Measurements from ENCODE around the gene AFDN.

AFDN gene

GRCh38 chr6:167977717-167978467 lies 151.2 kb downstream of the AFDN start:
- H3K4me3 ChIP-seq (ENCODE audit: low read depth, low read length) = no peak overlapping the region
- no peaks in the 10 kb centered on the region for H3K36me3 ChIP-seq (ENCODE audit: insufficient read depth, low read length)
- H3K79me2 ChIP-seq (ENCODE audit: control insufficient read depth, insufficient read depth, low read length, unreplicated experiment) = no peaks in the 10 kb centered on the region
- no peak overlapping the region for H2AFZ ChIP-seq (ENCODE audit: low read length, unreplicated experiment)
- H3K27ac ChIP-seq (ENCODE audit: low read depth, low read length) = no peak overlapping the region
- no peaks in the 10 kb centered on the region for H3K4me1 ChIP-seq (ENCODE audit: control insufficient read depth, insufficient read depth, low read length, unreplicated experiment)
- H3K27me3 ChIP-seq (ENCODE audit: insufficient read depth, low read length) = no peaks in the 10 kb centered on the region

GRCh38 chr6:167978607-167979006 lies 151.9 kb downstream of the AFDN start:
- no peaks in the 10 kb centered on the region for H3K4me1 ChIP-seq (ENCODE audit: control insufficient read depth, insufficient read depth, low read length, unreplicated experiment)
- H3K4me3 ChIP-seq (ENCODE audit: low read depth, low read length) = no peak overlapping the region
- H3K79me2 ChIP-seq (ENCODE audit: control insufficient read depth, insufficient read depth, low read length, unreplicated experiment) = no peaks in the 10 kb centered on the region
- no peak overlapping the region for H2AFZ ChIP-seq (ENCODE audit: low read length, unreplicated experiment)
- no peaks in the 10 kb centered on the region for H3K27me3 ChIP-seq (ENCODE audit: insufficient read depth, low read length)
- H3K27ac ChIP-seq (ENCODE audit: low read depth, low read length) = no peak overlapping the region
- no peaks in the 10 kb centered on the region for H3K36me3 ChIP-seq (ENCODE audit: insufficient read depth, low read length)

- no peak overlapping the region for H2AFZ ChIP-seq (ENCODE audit: low read length, unreplicated experiment)
- H3K27me3 ChIP-seq (ENCODE audit: insufficient read depth, low read length) = no peaks in the 10 kb centered on the region
- no peaks in the 10 kb centered on the region for H3K36me3 ChIP-seq (ENCODE audit: insufficient read depth, low read length)
Measured at GRCh38 chr6:167979436-167980139, 152.9 kb downstream of the AFDN start.

GRCh38 chr6:167980911-167981580 lies 154.3 kb downstream of the AFDN start:
- no peaks in the 10 kb centered on the region for H3K36me3 ChIP-seq (ENCODE audit: insufficient read depth, low read length)
- H3K4me1 ChIP-seq (ENCODE audit: control insufficient read depth, insufficient read depth, low read length, unreplicated experiment) = no peaks in the 10 kb centered on the region
- no peak overlapping the region for H3K27ac ChIP-seq (ENCODE audit: low read depth, low read length)
- no peak overlapping the region for H2AFZ ChIP-seq (ENCODE audit: low read length, unreplicated experiment)
- no peaks in the 10 kb centered on the region for H3K27me3 ChIP-seq (ENCODE audit: insufficient read depth, low read length)
- no peak overlapping the region for H3K4me3 ChIP-seq (ENCODE audit: low read depth, low read length)
- no peaks in the 10 kb centered on the region for H3K79me2 ChIP-seq (ENCODE audit: control insufficient read depth, insufficient read depth, low read length, unreplicated experiment)

More at GRCh38 chr6:167979436-167980139, 152.9 kb downstream of the AFDN start:
- Histone ChIP-seq H3K4me3 (ENCODE audit: low read depth, low read length) (no peak overlapping the region), H3K4me1 (ENCODE audit: control insufficient read depth, insufficient read depth, low read length, unreplicated experiment) (no peaks in the 10 kb centered on the region), H3K79me2 (ENCODE audit: control insufficient read depth, insufficient read depth, low read length, unreplicated experiment) (no peaks in the 10 kb centered on the region), H3K27ac (ENCODE audit: low read depth, low read length) (no peak overlapping the region)

- Histone ChIP-seq H3K4me1 (ENCODE audit: control insufficient read depth, insufficient read depth, low read length, unreplicated experiment) (no peaks in the 10 kb centered on the region), H3K4me3 (ENCODE audit: low read depth, low read length) (no peak overlapping the region), H3K79me2 (ENCODE audit: control insufficient read depth, insufficient read depth, low read length, unreplicated experiment) (no peaks in the 10 kb centered on the region), H3K27me3 (ENCODE audit: insufficient read depth, low read length) (no peaks in the 10 kb centered on the region), H3K27ac (ENCODE audit: low read depth, low read length) (no peak overlapping the region), H2AFZ (ENCODE audit: low read length, unreplicated experiment) (no peak overlapping the region), H3K36me3 (ENCODE audit: insufficient read depth, low read length) (no peaks in the 10 kb centered on the region)
Measured at GRCh38 chr6:167981916-167982462, 155.3 kb downstream of the AFDN start.

GRCh38 chr6:167984144-167984719 lies 157.5 kb downstream of the AFDN start:
- H3K27me3 ChIP-seq (ENCODE audit: insufficient read depth, low read length) = no peaks in the 10 kb centered on the region
- H3K27ac ChIP-seq (ENCODE audit: low read depth, low read length) = no peak overlapping the region
- no peak overlapping the region for H2AFZ ChIP-seq (ENCODE audit: low read length, unreplicated experiment)
- H3K4me3 ChIP-seq (ENCODE audit: low read depth, low read length) = no peak overlapping the region
- H3K79me2 ChIP-seq (ENCODE audit: control insufficient read depth, insufficient read depth, low read length, unreplicated experiment) = no peaks in the 10 kb centered on the region
- H3K4me1 ChIP-seq (ENCODE audit: control insufficient read depth, insufficient read depth, low read length, unreplicated experiment) = no peaks in the 10 kb centered on the region
- H3K36me3 ChIP-seq (ENCODE audit: insufficient read depth, low read length) = no peaks in the 10 kb centered on the region

- H3K36me3 ChIP-seq (ENCODE audit: insufficient read depth, low read length) = no peaks in the 10 kb centered on the region
- no peak overlapping the region for H2AFZ ChIP-seq (ENCODE audit: low read length, unreplicated experiment)
- H3K4me1 ChIP-seq (ENCODE audit: control insufficient read depth, insufficient read depth, low read length, unreplicated experiment) = no peaks in the 10 kb centered on the region
- no peak overlapping the region for H3K4me3 ChIP-seq (ENCODE audit: low read depth, low read length)
- no peaks in the 10 kb centered on the region for H3K27me3 ChIP-seq (ENCODE audit: insufficient read depth, low read length)
- H3K79me2 ChIP-seq (ENCODE audit: control insufficient read depth, insufficient read depth, low read length, unreplicated experiment) = no peaks in the 10 kb centered on the region
- H3K27ac ChIP-seq (ENCODE audit: low read depth, low read length) = no peak overlapping the region
Measured at GRCh38 chr6:167984876-167985604, 158.3 kb downstream of the AFDN start.

GRCh38 chr6:167985911-167986595 lies 159.3 kb downstream of the AFDN start:
- Histone ChIP-seq H2AFZ (ENCODE audit: low read length, unreplicated experiment) (no peak overlapping the region), H3K79me2 (ENCODE audit: control insufficient read depth, insufficient read depth, low read length, unreplicated experiment) (no peaks in the 10 kb centered on the region), H3K36me3 (ENCODE audit: insufficient read depth, low read length) (no peaks in the 10 kb centered on the region), H3K4me1 (ENCODE audit: control insufficient read depth, insufficient read depth, low read length, unreplicated experiment) (no peaks in the 10 kb centered on the region), H3K27me3 (ENCODE audit: insufficient read depth, low read length) (no peaks in the 10 kb centered on the region), H3K27ac (ENCODE audit: low read depth, low read length) (no peak overlapping the region), H3K4me3 (ENCODE audit: low read depth, low read length) (no peak overlapping the region)

GRCh38 chr6:167987396-167988153 lies 160.9 kb downstream of the AFDN start:
- Histone ChIP-seq H3K27me3 (ENCODE audit: insufficient read depth, low read length) (no peaks in the 10 kb centered on the region), H3K4me1 (ENCODE audit: control insufficient read depth, insufficient read depth, low read length, unreplicated experiment) (no peaks in the 10 kb centered on the region), H3K79me2 (ENCODE audit: control insufficient read depth, insufficient read depth, low read length, unreplicated experiment) (no peaks in the 10 kb centered on the region)

More at GRCh38 chr6:167987396-167988153, 160.9 kb downstream of the AFDN start:
- Histone ChIP-seq H3K4me3 (ENCODE audit: low read depth, low read length) (no peak overlapping the region), H3K27ac (ENCODE audit: low read depth, low read length) (no peak overlapping the region), H2AFZ (ENCODE audit: low read length, unreplicated experiment) (no peak overlapping the region), H3K36me3 (ENCODE audit: insufficient read depth, low read length) (no peaks in the 10 kb centered on the region)
